ENCODE results near the gene PHF21A. TPM values are rescaled to one million over a fixed set of nuclear protein-coding genes. Genes with fewer than 3 reads are reported as not detected.

PHF21A gene
- total RNA-seq, 1 donor from 2014 or later = 36.2 TPM

- DNase-seq (no peak), ATAC-seq (peak; percentile 52)
- intact Hi-C loops (cut with micrococcal nuclease) = no loop called here
Measured at GRCh38 chr11:45949992-45950407, 171.3 kb downstream of the PHF21A start.

- intact Hi-C loops (cut with micrococcal nuclease) = no loop called here
- DNase-seq (no peak), ATAC-seq (no peak)
Measured at GRCh38 chr11:45948356-45948755, 172.9 kb downstream of the PHF21A start.

- DNase-seq (no peak), ATAC-seq (no peak)
- intact Hi-C loops (cut with micrococcal nuclease) = no loop called here
Measured at GRCh38 chr11:45947885-45948284, 173.4 kb downstream of the PHF21A start.

- intact Hi-C loops (cut with micrococcal nuclease) = no loop called here
- DNase-seq (no peak), ATAC-seq (peak; percentile 54)
Measured at GRCh38 chr11:45945397-45945999, 175.8 kb downstream of the PHF21A start.

GRCh38 chr11:45942381-45942780 lies 178.9 kb downstream of the PHF21A start:
- ATAC-seq = no peak
- intact Hi-C loops (cut with micrococcal nuclease) = no loop called here
- DNase-seq = no peak

DNA sequence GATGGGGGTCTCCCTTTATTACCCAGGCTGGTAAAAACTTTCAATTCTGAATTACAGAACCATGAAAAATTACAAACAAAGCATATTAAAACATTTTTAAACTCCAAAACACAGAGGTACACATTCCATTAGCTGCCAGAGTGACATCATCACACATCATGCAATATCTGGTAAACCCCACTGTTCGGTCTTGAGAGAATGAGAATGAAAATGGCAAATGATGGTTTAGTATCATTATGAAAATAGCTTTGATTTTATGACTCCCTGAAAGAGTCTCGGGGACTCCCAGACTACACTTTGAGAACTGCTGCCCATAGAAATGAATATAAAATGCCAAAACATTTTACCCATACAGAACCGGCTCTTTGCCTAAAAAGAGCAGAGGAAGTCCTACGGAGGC lies 180.0 kb downstream of the PHF21A start:
- no peak for ATAC-seq
- intact Hi-C loops (cut with micrococcal nuclease) = no loop called here
- no peak for DNase-seq

- no peak for ATAC-seq
Measured at GRCh38 chr11:45939836-45940235, 181.4 kb downstream of the PHF21A start.

GRCh38 chr11:45937916-45938315 lies 183.3 kb downstream of the PHF21A start:
- intact Hi-C loops (cut with micrococcal nuclease) = no loop called here
- ATAC-seq = no peak
- DNase-seq = no peak

More at GRCh38 chr11:45939836-45940235, 181.4 kb downstream of the PHF21A start:
- intact Hi-C loops (cut with micrococcal nuclease) = no loop called here
- no peak for DNase-seq

- ATAC-seq = no peak
- no peak for DNase-seq
- intact Hi-C loops (cut with micrococcal nuclease) = no loop called here
Measured at GRCh38 chr11:45936511-45937054, 184.7 kb downstream of the PHF21A start.

DNA sequence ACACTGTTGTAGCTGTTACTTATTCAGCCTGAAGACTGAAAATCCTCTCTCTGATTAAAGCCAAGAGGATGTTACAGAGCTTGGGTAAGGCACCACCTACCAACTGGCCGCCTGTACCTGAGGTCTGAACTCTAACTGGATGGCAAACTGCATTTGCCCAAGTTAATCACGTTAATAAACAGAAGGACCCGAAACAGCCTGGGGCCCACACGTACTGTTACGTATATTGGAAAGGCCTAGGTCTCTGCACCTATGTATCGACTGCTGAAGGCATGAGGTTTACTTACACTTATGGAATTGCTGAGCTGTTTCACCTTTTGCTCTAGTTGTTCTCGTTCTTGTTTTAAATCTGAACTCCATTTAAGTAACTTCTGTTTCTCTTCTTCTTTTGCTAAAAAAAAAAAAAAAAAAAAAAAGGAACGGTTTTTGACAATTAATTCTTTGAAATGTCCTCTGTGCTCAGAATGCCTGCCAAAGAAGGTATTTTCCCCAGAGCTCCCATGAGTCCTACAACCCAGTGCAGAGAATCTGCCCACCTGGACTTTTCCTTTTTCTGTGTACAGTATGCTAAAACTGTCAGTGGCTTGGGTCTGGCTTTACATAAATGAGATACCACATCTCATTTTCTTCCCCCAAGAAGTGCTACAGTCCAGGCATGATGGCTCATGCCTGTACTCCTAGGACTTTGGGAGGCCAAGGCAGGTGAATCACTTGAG lies 185.7 kb downstream of the PHF21A start:
- intact Hi-C loops (cut with micrococcal nuclease) = no loop called here
- no peak for DNase-seq
- no peak for ATAC-seq

GRCh38 chr11:45934580-45935318 lies 186.5 kb downstream of the PHF21A start:
- ATAC-seq = no peak
- DNase-seq = no peak
- intact Hi-C loops (cut with micrococcal nuclease) = no loop called here

DNA sequence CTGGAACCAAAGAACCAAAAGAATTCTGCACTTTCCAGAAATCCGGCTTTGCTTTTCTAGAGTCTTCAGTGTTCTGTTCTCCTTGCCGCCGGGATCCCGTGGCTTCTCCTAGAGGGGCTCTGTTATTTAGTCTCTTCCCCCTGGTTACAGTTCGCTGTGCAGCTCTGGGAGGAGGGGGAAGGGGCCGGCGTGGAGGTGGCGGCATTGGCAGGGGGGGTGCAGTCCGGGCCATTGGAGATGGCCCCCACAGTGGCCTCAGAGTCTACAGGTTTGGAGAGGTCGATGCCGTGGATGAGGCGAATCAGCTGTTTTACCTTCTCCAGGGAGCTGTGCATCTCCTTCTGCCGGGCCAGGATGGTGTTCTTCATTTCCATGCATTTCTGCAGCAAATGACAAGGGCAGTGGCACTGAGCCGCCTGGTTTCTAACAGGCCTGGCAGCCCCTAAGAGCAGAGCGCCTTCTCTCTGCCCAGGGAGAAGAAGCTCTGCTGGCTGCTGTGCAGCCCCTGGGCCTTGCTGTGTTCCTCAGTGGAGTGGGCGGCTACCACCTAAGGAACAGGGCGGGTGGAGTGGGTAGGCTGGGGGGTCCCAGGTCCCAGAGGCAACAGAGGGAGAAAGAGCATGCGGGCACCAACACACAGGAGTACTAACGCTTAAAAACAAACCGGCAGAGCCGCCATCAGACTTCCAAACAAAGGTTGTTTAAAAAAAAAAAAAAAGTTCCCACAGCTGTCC lies 187.2 kb downstream of the PHF21A start:
- ATAC-seq = no peak
- intact Hi-C loops (cut with micrococcal nuclease) = no loop called here
- DNase-seq = no peak

- intact Hi-C loops (cut with micrococcal nuclease) = no loop called here
- no peak for DNase-seq
- ATAC-seq = no peak
Measured at GRCh38 chr11:45933131-45933831, 188.0 kb downstream of the PHF21A start.

- intact Hi-C loops (cut with micrococcal nuclease) = no loop called here
- DNase-seq = no peak
- ATAC-seq = no peak
Measured at GRCh38 chr11:45932217-45932616, 189.0 kb downstream of the PHF21A start.

- ATAC-seq (no peak), DNase-seq (no peak)
- intact Hi-C loops (cut with micrococcal nuclease) = no loop called here
Measured at GRCh38 chr11:45931739-45932138, 189.5 kb downstream of the PHF21A start.

- DNase-seq = no peak
- peak; percentile 6 for ATAC-seq
- intact Hi-C loops (cut with micrococcal nuclease) = no loop called here
Measured at GRCh38 chr11:45930951-45931570, 190.2 kb downstream of the PHF21A start.

DNA sequence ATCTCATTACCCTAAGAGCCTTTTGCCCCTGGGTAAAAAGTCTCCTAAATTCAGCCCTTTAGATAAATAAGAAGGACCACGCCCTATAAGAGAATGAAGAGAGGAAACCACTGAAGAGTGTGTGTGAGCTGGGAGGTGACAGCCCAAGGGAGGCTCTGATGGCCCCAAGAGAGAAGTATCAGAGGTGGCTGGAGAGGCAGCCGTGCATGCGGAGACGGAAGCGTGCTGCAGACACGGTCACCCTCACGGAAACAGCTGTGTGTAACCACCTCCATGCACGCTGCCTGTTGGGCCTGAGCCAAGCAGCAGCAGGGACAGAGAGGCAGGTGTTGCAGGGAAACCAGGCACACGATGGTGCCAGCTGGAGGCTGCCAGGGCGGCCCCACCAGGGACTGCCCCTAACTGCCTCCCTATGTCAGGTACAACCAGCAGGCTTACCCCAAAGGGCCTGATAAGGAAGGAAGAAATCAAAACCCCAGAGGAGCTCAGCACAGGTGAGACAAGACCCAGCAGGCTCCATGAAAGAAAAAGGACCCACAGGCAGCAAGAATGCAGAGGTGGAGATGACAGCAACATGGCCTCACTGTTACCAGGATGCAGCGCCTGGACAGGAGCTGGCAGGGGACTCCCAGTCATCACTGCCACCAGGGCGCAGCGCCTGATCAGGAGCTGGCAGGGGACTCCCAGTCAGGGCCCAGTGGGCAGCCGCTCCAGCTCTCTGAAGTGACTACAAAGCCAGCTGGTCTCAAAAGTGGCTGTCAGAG lies 191.0 kb downstream of the PHF21A start:
- DNase-seq (peak; percentile 74), ATAC-seq (peak; percentile 90)
- intact Hi-C loops (cut with micrococcal nuclease) = no loop called here

Measured in left ventricle myocardium superior (tissue), 1 donor.